Memory B cell (primary cell): ENCODE results near the gene PAQR9.

Experiments used
- ATAC-seq: fragments of 150-1000 bp; cut with Tn5 transposase; 2 replicates; pipeline ENCODE4 v1.10.0; 2021; ENCODE audit warnings: low read depth, mild to moderate bottlenecking, moderate library complexity
- DNase-seq, 2 donors: peaks; one replicate each; pipeline ENCODE4 v3.0.0; 2022; ENCODE audit warnings: low spot score in 2 of 2
- H3K27ac Mint-ChIP-seq: one replicate; pipeline ENCODE4 v1.8.0; 2022; ENCODE audit warnings: mild to moderate bottlenecking, moderate library complexity, mixed read lengths
- H3K27me3 Mint-ChIP-seq: one replicate; pipeline ENCODE4 v1.8.0; 2022; ENCODE audit warnings: mixed read lengths
- H3K36me3 Mint-ChIP-seq: one replicate; pipeline ENCODE4 v1.8.0; 2022; ENCODE audit warnings: mild to moderate bottlenecking, mixed read lengths
- H3K4me1 Mint-ChIP-seq: one replicate; pipeline ENCODE4 v1.8.0; 2022; ENCODE audit warnings: mixed read lengths
- H3K4me3 Mint-ChIP-seq: one replicate; pipeline ENCODE4 v1.8.0; 2022; ENCODE audit warnings: mild to moderate bottlenecking, moderate library complexity, mixed read lengths
- H3K9me3 Mint-ChIP-seq: one replicate; pipeline ENCODE4 v1.8.0; 2022; ENCODE audit warnings: mixed read lengths

The PAQR9 gene

GRCh38 chr3:142934887-142935269 lies 28.6 kb downstream of the PAQR9 start:
- H3K4me1 Mint-ChIP-seq = no peaks in the 10 kb centered on the region
- no peak overlapping the region for H3K27ac Mint-ChIP-seq
- H3K36me3 Mint-ChIP-seq = no peaks in the 10 kb centered on the region
- no peak for ATAC-seq
- no peak for DNase-seq
- no peaks in the 10 kb centered on the region for H3K9me3 Mint-ChIP-seq
- H3K27me3 Mint-ChIP-seq = peaks cover 2% of the 10 kb centered on the region
- H3K4me3 Mint-ChIP-seq = no peak overlapping the region

GRCh38 chr3:142934128-142934886 lies 29.2 kb downstream of the PAQR9 start:
- Mint-ChIP-seq H3K4me1 (no peaks in the 10 kb centered on the region), H3K9me3 (no peaks in the 10 kb centered on the region), H3K27ac (no peak overlapping the region), H3K27me3 (peaks cover 2% of the 10 kb centered on the region), H3K4me3 (no peak overlapping the region), H3K36me3 (no peaks in the 10 kb centered on the region)
- ATAC-seq (no peak), DNase-seq (no peak)

DNA sequence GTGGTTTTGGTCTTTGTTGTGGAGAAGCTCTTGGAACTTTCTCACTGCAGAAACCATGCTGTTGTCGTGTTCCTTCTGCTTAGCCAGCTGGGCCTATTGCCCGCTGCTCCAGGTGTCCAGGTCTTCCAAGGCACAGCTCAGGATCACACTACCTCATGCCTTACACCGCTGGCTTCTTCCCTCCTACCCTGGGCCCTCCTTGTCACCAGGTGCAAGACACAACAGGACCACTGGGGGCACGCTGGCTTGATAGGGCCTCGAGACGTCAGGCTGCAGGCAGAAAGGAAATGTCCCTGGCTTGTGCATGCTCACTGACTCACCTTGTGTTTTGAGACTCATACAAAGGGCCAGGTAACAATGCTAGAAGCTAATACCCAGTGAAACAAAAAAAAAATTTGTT lies 32.3 kb downstream of the PAQR9 start:
- peak; percentile 90 for ATAC-seq
- Mint-ChIP-seq H3K27me3 (no peaks in the 10 kb centered on the region), H3K9me3 (no peaks in the 10 kb centered on the region), H3K4me3 (no peak overlapping the region), H3K4me1 (no peaks in the 10 kb centered on the region), H3K36me3 (no peaks in the 10 kb centered on the region), H3K27ac (no peak overlapping the region)
- DNase-seq = peak in 1 of 2 donors; percentile 10

DNA sequence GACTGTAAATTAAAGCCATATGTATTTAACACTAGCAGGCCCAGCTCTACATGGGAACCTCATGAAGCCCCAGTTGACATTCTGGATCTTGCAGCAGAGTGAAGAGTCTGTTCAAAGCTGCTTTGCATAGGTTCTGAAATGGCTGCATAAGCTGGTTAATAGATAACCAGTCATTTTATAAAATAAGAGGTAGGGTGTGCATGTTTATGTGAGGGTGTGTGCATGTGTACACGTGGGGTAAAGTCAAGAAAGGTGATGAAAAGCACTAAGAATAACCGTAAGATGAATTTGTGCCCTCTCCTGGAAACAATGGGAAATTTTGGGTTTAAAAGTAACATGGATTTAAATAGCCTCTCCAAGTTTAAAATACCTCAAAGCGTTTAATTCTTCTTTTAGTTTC lies 33.0 kb downstream of the PAQR9 start:
- H3K4me1 Mint-ChIP-seq = no peaks in the 10 kb centered on the region
- H3K4me3 Mint-ChIP-seq = no peak overlapping the region
- peaks cover 2% of the 10 kb centered on the region for H3K27me3 Mint-ChIP-seq
- ATAC-seq (no peak), DNase-seq (no peak)
- no peaks in the 10 kb centered on the region for H3K36me3 Mint-ChIP-seq
- H3K9me3 Mint-ChIP-seq = no peaks in the 10 kb centered on the region
- no peak overlapping the region for H3K27ac Mint-ChIP-seq

GRCh38 chr3:142929890-142930289 lies 33.6 kb downstream of the PAQR9 start:
- Mint-ChIP-seq H3K4me3 (no peak overlapping the region), H3K27ac (no peak overlapping the region), H3K4me1 (no peaks in the 10 kb centered on the region), H3K36me3 (no peaks in the 10 kb centered on the region), H3K27me3 (peaks cover 2% of the 10 kb centered on the region), H3K9me3 (no peaks in the 10 kb centered on the region)
- no peak for ATAC-seq
- no peak for DNase-seq

DNA sequence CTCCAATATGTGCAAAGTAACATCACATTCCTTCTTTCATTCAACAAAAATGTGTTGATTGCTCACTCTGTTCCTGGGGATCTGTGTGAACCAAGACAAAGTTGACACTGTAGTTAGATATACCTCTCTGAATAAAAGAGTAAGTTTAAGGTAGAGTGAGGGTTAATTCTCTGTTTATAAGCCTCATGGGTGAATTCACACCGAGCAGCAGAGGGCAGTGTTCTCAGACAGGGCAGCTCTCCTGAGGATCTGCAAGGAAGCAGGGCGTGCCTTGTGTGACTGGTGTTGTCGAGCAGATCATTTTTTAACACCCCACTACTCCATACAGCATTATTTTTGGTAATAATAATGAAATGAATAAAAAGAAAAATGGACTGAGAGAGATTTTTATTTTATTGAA lies 34.4 kb downstream of the PAQR9 start:
- Mint-ChIP-seq H3K27ac (no peak overlapping the region), H3K9me3 (peaks cover 2% of the 10 kb centered on the region), H3K27me3 (peaks cover 6% of the 10 kb centered on the region), H3K4me1 (no peaks in the 10 kb centered on the region), H3K4me3 (no peak overlapping the region), H3K36me3 (no peaks in the 10 kb centered on the region)
- peak; percentile 61 for ATAC-seq
- no peak for DNase-seq

GRCh38 chr3:142926368-142926944 lies 37.0 kb downstream of the PAQR9 start:
- ATAC-seq = no peak
- H3K36me3 Mint-ChIP-seq = no peaks in the 10 kb centered on the region
- H3K27ac Mint-ChIP-seq = no peak overlapping the region
- no peaks in the 10 kb centered on the region for H3K4me1 Mint-ChIP-seq
- no peak overlapping the region for H3K4me3 Mint-ChIP-seq
- H3K27me3 Mint-ChIP-seq = peaks cover 8% of the 10 kb centered on the region
- H3K9me3 Mint-ChIP-seq = peaks cover 2% of the 10 kb centered on the region
- no peak for DNase-seq

DNA sequence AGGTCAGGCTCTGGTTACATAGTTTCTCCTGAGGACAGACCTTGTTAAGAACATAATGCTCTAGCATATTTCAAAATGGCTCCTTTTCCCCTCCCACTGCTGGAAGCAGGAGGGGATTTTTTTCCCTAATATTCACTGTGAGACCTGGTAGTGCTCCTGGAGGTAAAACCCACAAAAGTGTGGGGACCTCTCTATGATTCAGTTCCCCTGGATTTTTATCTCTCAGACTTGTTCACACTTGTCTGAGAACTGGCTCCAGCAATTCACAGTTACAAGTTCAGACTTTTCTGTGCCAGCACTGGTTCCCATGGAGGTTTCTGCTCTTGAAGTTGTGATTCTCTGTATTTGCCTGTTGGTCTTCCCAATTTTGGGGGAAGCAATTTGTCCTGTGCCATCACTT lies 38.3 kb downstream of the PAQR9 start:
- Mint-ChIP-seq H3K4me1 (no peaks in the 10 kb centered on the region), H3K27me3 (peaks cover 8% of the 10 kb centered on the region), H3K36me3 (no peaks in the 10 kb centered on the region), H3K4me3 (no peak overlapping the region), H3K27ac (no peak overlapping the region), H3K9me3 (peaks cover 2% of the 10 kb centered on the region)
- no peak for DNase-seq
- ATAC-seq = no peak

DNA sequence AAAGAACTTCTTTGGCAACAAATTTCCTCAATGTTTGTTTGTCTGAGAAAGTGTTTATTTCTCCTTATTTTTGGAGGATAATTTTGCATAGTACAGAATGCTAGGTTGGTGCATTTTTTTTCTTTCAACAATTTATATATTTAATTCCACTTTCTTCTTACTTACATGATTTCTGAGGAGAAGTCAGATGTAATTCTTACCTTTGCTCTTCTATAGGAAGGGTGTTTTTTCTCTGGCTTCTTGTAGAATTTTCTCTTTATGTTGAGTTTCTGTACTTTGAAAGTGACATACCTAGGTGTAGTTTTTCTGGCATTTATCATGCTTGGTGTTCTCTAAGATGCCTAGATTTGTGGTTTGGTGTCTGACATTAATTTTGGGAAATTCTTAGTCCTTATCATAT lies 39.8 kb downstream of the PAQR9 start:
- Mint-ChIP-seq H3K27ac (no peak overlapping the region), H3K4me3 (no peak overlapping the region), H3K27me3 (peaks cover 8% of the 10 kb centered on the region), H3K9me3 (peaks cover 2% of the 10 kb centered on the region), H3K36me3 (no peaks in the 10 kb centered on the region), H3K4me1 (no peaks in the 10 kb centered on the region)
- DNase-seq (no peak), ATAC-seq (no peak)

DNA sequence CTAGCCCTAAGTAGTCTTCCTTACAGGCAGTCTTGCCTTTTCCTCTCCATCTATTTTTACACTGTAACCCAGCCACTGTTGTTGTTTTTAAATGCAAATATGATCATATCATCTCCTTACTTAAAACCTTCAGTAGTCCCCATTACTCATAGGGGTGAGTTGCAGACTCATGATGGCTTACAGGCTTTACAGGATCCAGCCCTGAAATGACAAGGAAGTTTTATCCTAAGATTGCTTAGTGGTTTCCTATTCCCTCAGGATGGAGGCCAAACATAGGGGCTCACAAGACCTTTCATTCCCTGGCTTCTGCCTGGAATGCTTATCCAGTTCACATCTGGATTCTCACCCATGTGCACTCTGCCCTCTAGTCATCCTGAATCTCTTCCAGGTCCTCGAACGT lies 46.9 kb downstream of the PAQR9 start:
- Mint-ChIP-seq H3K27me3 (peaks cover 5% of the 10 kb centered on the region), H3K9me3 (no peaks in the 10 kb centered on the region), H3K36me3 (no peaks in the 10 kb centered on the region), H3K4me1 (no peaks in the 10 kb centered on the region), H3K27ac (no peak overlapping the region), H3K4me3 (no peak overlapping the region)
- ATAC-seq = no peak
- no peak for DNase-seq

DNA sequence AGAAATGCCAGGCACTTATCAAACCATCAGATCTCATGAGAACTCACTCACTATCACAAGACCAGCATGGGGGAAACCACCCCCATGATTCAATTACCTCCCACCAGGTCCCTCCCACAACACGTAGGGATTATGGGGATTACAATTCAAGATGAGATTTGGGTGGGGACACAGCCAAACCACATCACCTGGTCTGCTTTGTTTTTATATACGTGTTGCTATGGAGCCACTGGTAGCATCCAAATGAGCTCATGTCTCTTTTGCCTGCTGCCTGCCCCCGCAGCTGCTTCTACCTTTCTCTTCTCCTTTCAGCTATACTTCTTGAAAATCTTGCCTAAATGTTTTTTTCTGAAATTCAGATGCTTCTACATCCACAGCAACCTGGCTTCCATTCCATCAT lies 47.8 kb downstream of the PAQR9 start:
- Mint-ChIP-seq H3K36me3 (no peaks in the 10 kb centered on the region), H3K27ac (no peak overlapping the region), H3K4me3 (no peak overlapping the region), H3K4me1 (no peaks in the 10 kb centered on the region), H3K27me3 (peaks cover 7% of the 10 kb centered on the region), H3K9me3 (no peaks in the 10 kb centered on the region)
- peak; percentile 35 for ATAC-seq
- DNase-seq = no peak

DNA sequence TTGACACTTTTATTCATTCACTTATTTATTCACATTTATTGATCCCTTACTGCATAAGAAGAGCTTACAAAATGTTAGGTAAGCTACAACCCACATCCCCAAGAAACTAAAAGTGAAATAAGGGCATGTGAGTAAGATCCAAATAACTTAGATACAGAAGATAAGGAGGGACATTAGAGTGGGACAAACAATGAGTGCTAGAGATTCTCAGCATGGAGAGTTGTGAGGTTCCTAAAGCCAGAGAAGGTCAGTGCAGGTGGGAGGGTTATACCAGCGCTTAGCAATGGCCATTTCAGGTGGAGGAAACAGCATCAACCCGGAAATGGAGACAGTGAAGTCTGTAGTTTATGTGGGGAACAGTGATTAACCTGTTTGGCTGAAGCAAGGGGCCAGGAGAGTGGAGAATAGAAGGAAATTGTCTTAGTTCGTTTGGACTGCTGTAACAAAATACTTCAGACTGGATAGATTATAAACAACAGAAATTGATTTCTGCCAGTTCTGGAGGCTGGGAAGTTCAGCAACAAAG lies 49.1 kb downstream of the PAQR9 start:
- Mint-ChIP-seq H3K27me3 (peaks cover 8% of the 10 kb centered on the region), H3K4me1 (no peaks in the 10 kb centered on the region), H3K9me3 (no peaks in the 10 kb centered on the region), H3K36me3 (no peaks in the 10 kb centered on the region), H3K27ac (no peak overlapping the region), H3K4me3 (no peak overlapping the region)
- DNase-seq (no peak), ATAC-seq (no peak)

GRCh38 chr3:142913432-142913831 lies 50.0 kb downstream of the PAQR9 start:
- Mint-ChIP-seq H3K36me3 (no peaks in the 10 kb centered on the region), H3K4me3 (no peak overlapping the region), H3K9me3 (no peaks in the 10 kb centered on the region), H3K27me3 (peaks cover 8% of the 10 kb centered on the region), H3K27ac (no peak overlapping the region), H3K4me1 (no peaks in the 10 kb centered on the region)
- ATAC-seq (no peak), DNase-seq (no peak)

DNA sequence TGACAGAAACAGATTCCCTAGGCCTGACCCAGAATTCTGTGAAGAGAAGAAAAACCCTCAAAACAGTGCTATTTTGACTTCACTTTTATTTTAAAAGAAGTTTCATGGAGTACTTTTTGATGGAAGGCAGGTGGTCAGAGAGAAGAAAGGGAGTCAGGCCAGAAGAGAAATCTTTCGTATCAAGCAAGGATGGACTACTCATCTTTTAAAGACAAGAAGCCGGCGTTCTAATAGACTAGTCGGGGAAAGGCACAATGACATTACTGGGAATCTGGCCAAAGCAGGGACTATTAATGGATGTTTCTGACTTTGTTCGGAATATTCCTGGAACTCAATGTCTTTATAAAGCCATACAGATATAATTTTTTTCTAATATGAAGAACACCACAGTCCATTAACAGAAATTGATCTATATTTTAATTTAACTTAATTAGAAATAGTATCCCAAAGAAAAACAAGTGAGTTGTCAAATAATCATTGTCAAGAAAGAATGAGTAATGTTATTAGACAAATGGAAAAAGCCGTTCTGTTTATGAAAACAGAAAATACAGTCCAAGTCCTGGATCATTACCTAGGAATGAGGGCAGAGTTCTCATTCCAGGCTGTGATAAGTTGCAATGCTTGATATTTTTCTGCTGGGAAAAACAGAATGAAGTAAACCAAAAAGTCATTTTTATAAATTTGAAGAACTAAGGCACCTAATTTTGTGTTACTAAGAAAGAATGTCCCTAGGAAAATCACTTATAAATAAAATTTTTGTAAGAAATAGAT lies 50.9 kb downstream of the PAQR9 start:
- Mint-ChIP-seq H3K4me3 (no peak overlapping the region), H3K9me3 (no peaks in the 10 kb centered on the region), H3K4me1 (no peaks in the 10 kb centered on the region), H3K27me3 (peaks cover 8% of the 10 kb centered on the region), H3K36me3 (no peaks in the 10 kb centered on the region), H3K27ac (no peak overlapping the region)
- ATAC-seq (no peak), DNase-seq (no peak)
